GM12878 (cell line): Measurements from ENCODE around the gene METTL21C. TPM values are rescaled to one million over a fixed set of nuclear protein-coding genes. Genes with fewer than 3 reads are reported as not detected.

Experiments
- ATAC-seq: fragments of 200-7000 bp; cut with Tn5 transposase; 3 replicates; pipeline ENCODE4 v1.9.1; 2020; ENCODE audit warnings: mild to moderate bottlenecking, moderate library complexity
- BruUV-seq: library from RNA; stranded (reverse); fragments of 400-500 nt; replicated peaks from 2 replicates; lab custom pipeline; 2021; lab: Mats Ljungman, UMichigan
- CTCF ChIA-PET: fragments of 300-600 bp; sonication (Branson Sonifier 250); formaldehyde crosslinking; extraction: SDS; loops from one replicate; lab custom pipeline; 2021; ENCODE audit warnings: inconsistent platforms; lab: Yijun Ruan, JAX
- POLR2A ChIA-PET: fragments of 350-600 bp; formaldehyde crosslinking; extraction: SDS; loops from one replicate; lab custom pipeline; 2021; ENCODE audit warnings: inconsistent platforms; lab: Charles Lee
- RAD21 ChIA-PET: fragments of 300-600 bp; sonication (Branson Sonifier 250); formaldehyde crosslinking; loops from one replicate; lab custom pipeline; 2023; ENCODE audit warnings: antibody characterized with exemption; ENCODE audit not compliant: unreplicated experiment; lab: Charles Lee
- SMC1A ChIA-PET: fragments of 300-600 bp; sonication (Branson Sonifier 250); formaldehyde crosslinking; loops from one replicate; lab custom pipeline; 2023; ENCODE audit not compliant: unreplicated experiment, uncharacterized antibody; lab: Charles Lee
- DNase-seq: peaks from one replicate; pipeline ENCODE4 v3.0.0-alpha.2; 2011; ENCODE audit warnings: low read depth, low spot score
- FAIRE-seq: peaks from 3 replicates; lab custom pipeline; 2011; peaks lifted over from hg19 to GRCh38; lab: Jason Lieb, UNC
- H2AFZ ChIP-seq: 2 replicates; pipeline ENCODE4 v1.6.0; 2011; ENCODE audit warnings: low read depth, low read length, control low read depth; ENCODE audit not compliant: control insufficient read depth
- H3K27ac ChIP-seq: 2 replicates; pipeline ENCODE4 v1.5.1; 2011; ENCODE audit warnings: control low read depth; ENCODE audit not compliant: control insufficient read depth, insufficient read depth
- H3K27me3 ChIP-seq, 2 experiments: replicated peaks in 1 of 2; 2 replicates each; pipeline versions ENCODE4 v1.6.0 to v1.6.1; 2011; ENCODE audit warnings: low read length in 1 of 2; ENCODE audit not compliant: control insufficient read depth in 2 of 2, insufficient read depth in 2 of 2
- H3K36me3 ChIP-seq, 2 experiments: 2 replicates each; pipeline ENCODE4 v1.5.1; 2011; ENCODE audit warnings: low read length in 1 of 2; ENCODE audit not compliant: control insufficient read depth in 2 of 2, insufficient read depth in 2 of 2
- H3K4me1 ChIP-seq: 2 replicates; pipeline ENCODE4 v1.6.1; 2011; ENCODE audit warnings: mild to moderate bottlenecking, low read length, moderate library complexity, mixed read lengths; ENCODE audit not compliant: control insufficient read depth, insufficient read depth
- H3K4me2 ChIP-seq: 2 replicates; pipeline ENCODE4 v1.6.0; 2011; ENCODE audit warnings: control low read depth; ENCODE audit not compliant: control insufficient read depth, insufficient read depth
- H3K4me3 ChIP-seq: fragments of 200-600 bp; sonication (generic); 2 replicates; pipeline ENCODE4 v1.5.1; 2016
- H3K79me2 ChIP-seq: 2 replicates; pipeline ENCODE4 v1.6.0; 2011; ENCODE audit warnings: low read length; ENCODE audit not compliant: control insufficient read depth, insufficient read depth
- H3K9ac ChIP-seq: 2 replicates; pipeline ENCODE4 v1.8.0; 2011; ENCODE audit warnings: low read length, control low read depth, mixed read lengths; ENCODE audit not compliant: control insufficient read depth, insufficient read depth
- H3K9me3 ChIP-seq: replicated peaks from 3 replicates; pipeline ENCODE4 v1.5.1; 2011; ENCODE audit warnings: mild to moderate bottlenecking, low read length; ENCODE audit not compliant: control insufficient read depth, insufficient read depth
- H4K20me1 ChIP-seq: 2 replicates; pipeline ENCODE4 v1.6.0; 2011; ENCODE audit not compliant: control insufficient read depth, insufficient read depth
- CEBPZ ChIP-seq: fragments of 150-350 bp; IDR thresholded peaks from 2 replicates; pipeline ENCODE4 v1.6.1; 2016; ENCODE audit warnings: low read depth, low read length
- CHD4 ChIP-seq: fragments of 200-600 bp; sonication (generic); IDR thresholded peaks from 2 replicates; pipeline ENCODE4 v1.6.1; 2016; ENCODE audit warnings: mild to moderate bottlenecking
- EED ChIP-seq: sonication (generic); IDR thresholded peaks from 2 replicates; pipeline ENCODE4 v1.6.1; 2016; ENCODE audit warnings: antibody characterized with exemption, low read depth
- NR2F1 ChIP-seq: fragments of 450-650 bp; conservative IDR thresholded peaks from 2 replicates; pipeline ENCODE4 v1.6.1; 2017; ENCODE audit warnings: mild to moderate bottlenecking
- POLR2A ChIP-seq: IDR thresholded peaks from 2 replicates; pipeline ENCODE4 v1.6.1; 2011; ENCODE audit warnings: low read depth, mild to moderate bottlenecking, low read length
- POU2F2 ChIP-seq: IDR thresholded peaks from 3 replicates; pipeline ENCODE4 v1.6.1; 2011; ENCODE audit warnings: low read depth, mild to moderate bottlenecking, low read length, borderline replicate concordance
- RELA ChIP-seq: fragments of 450-650 bp; IDR thresholded peaks from 2 replicates; pipeline ENCODE4 v1.8.0; 2014; ENCODE audit warnings: borderline replicate concordance; ENCODE audit not compliant: partially characterized antibody
- SREBF1 ChIP-seq: IDR thresholded peaks from 2 replicates; pipeline ENCODE4 v1.6.1; 2012; ENCODE audit warnings: mild to moderate bottlenecking, low read length
- STAT3 ChIP-seq: IDR thresholded peaks from 2 replicates; pipeline ENCODE4 v1.6.1; 2011; ENCODE audit warnings: low read depth, low read length, improper control_type of control experiment
- ZNF217 ChIP-seq: fragments of 450-650 bp; IDR thresholded peaks from 2 replicates; pipeline ENCODE4 v1.6.1; 2017; ENCODE audit warnings: antibody characterized with exemption, mild to moderate bottlenecking
- WGBS: methylation state at CpG from one replicate; pipeline ENCODE4 v1.1.6; 2016; ENCODE audit warnings: low lambda C conversion rate; ENCODE audit not compliant: insufficient replicate concordance, insufficient coverage; ENCODE audit errors: missing lambda C conversion rate; 5-methylcytosine and 5-hydroxymethylcytosine counted together
- in situ Hi-C: fragments of 300-500 bp; cut with MboI; formaldehyde crosslinking; loops from 9 replicates; pipeline ENCODE4 v1.14.3; 2018; ENCODE audit warnings: mixed read lengths
- intact Hi-C: fragments of 100-400 bp; cut with micrococcal nuclease; formaldehyde crosslinking; loops from one replicate; pipeline ENCODE4 v1.14.2; 2022; ENCODE audit not compliant: unreplicated experiment
- polyA plus RNA-seq, 11 experiments: library from polyadenylated mRNA; depleted of rRNA in 4 of 11; unstranded in 6 of 11; stranded (reverse) in 5 of 11; fragments of >200 nt; fragmentation: Nextera tagmentation in 4 of 11; fragmentation: Illumina TruSeq in 1 of 11; extraction: Ambion mirVana in 4 of 11; extraction: Trizol in 1 of 11; gene quantifications; 1 replicate in 1 of 11; 2 replicates in 10 of 11; pipeline versions ENCODE4 v1.2.1 to v1.2.3, GENCODE V29; 2011 to 2016; ENCODE audit warnings: inconsistent platforms in 2 of 11, missing spikeins in 2 of 11, low read depth in 1 of 11
- total RNA-seq, 4 experiments: library from RNA; depleted of rRNA in 3 of 4; stranded (reverse); fragments of >200 nt in 3 of 4; fragmentation: Illumina TruSeq in 1 of 4; extraction: Trizol in 1 of 4; gene quantifications; 2 replicates each; pipeline versions ENCODE4 v1.2.1 to v1.2.3, GENCODE V29; 2013 to 2021
- TF ChIP-seq, protein P1 (sequence below): fragments of 450-650 bp; IDR thresholded peaks from 2 replicates; pipeline ENCODE4 v1.6.1; 2017; ENCODE audit warnings: mild to moderate bottlenecking
- TF ChIP-seq, protein P2 (sequence below): fragments of 450-650 bp; conservative IDR thresholded peaks from 2 replicates; pipeline ENCODE4 v1.6.1; 2017; ENCODE audit warnings: mild to moderate bottlenecking, moderate library complexity

Gene METTL21C
- total and polyA plus RNA-seq, 10 of the 15 experiments (the other 5 are each of a cell fraction or from before 2014, with no cell fraction given): 0.13 TPM; not detected in 9

DNA sequence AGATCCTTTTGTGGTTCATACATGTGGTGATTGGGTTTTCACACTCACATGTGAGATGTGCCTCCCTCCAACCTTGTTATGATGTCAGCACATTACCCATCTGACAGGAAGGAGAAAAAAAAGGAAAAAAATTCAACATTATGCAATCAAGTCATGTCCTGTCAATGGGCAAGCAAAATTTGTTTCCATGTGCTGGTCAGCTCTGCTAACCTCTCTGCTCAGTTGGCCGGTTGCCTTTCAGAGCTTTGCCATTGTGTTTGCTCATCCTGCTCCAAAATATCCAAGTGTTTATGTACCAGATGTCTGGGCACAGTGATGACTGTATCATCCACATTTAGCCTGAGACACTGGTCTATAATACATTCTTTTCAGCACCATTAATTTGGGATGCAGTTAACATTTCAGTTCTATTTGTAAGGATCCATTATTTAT lies 27.0 kb upstream of the METTL21C start:
- ChIA-PET SMC1A (no interaction called here), CTCF (interaction anchor here (0.9 kb wide), 1 partner anchor 15 kb away, joined by 3 read pairs; no protein-coding TSS in a partner anchor), POLR2A (no interaction called here), RAD21 (no interaction called here)
- no TSS peak for BruUV-seq
- no peak for ATAC-seq
- no peak overlapping the region for H3K4me2 ChIP-seq
- DNase-seq: no peak
- H3K4me3 ChIP-seq: no peak overlapping the region
- no peaks in the 10 kb centered on the region for H3K9me3 ChIP-seq
- in situ Hi-C loops: no loop called here
- H3K27me3 ChIP-seq: no peaks in the 10 kb centered on the region; a peak in 1 of 4 replicates
- intact Hi-C loops: no loop called here
- H3K4me1 ChIP-seq: no peaks in the 10 kb centered on the region
- TF ChIP-seq SREBF1 (no peak), STAT3 (no peak), ZNF217 (no peak), NR2F1 (no peak), RELA (no peak)
- TF ChIP-seq, protein P1, sequence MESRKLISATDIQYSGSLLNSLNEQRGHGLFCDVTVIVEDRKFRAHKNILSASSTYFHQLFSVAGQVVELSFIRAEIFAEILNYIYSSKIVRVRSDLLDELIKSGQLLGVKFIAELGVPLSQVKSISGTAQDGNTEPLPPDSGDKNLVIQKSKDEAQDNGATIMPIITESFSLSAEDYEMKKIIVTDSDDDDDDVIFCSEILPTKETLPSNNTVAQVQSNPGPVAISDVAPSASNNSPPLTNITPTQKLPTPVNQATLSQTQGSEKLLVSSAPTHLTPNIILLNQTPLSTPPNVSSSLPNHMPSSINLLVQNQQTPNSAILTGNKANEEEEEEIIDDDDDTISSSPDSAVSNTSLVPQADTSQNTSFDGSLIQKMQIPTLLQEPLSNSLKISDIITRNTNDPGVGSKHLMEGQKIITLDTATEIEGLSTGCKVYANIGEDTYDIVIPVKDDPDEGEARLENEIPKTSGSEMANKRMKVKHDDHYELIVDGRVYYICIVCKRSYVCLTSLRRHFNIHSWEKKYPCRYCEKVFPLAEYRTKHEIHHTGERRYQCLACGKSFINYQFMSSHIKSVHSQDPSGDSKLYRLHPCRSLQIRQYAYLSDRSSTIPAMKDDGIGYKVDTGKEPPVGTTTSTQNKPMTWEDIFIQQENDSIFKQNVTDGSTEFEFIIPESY: no peak
- H4K20me1 ChIP-seq: no peaks in the 10 kb centered on the region
- no peaks in the 10 kb centered on the region for H3K79me2 ChIP-seq
- no peaks in the 10 kb centered on the region for H3K36me3 ChIP-seq
- no peak for FAIRE-seq
- H2AFZ ChIP-seq: no peak overlapping the region
- 0% methylated on average over 1 of the region's 1 CpG for WGBS
- no peak overlapping the region for H3K9ac ChIP-seq
- no peak overlapping the region for H3K27ac ChIP-seq

GRCh38 chr13:102718746-102719145 lies 23.9 kb upstream of the METTL21C start:
- ATAC-seq (no peak), DNase-seq (no peak), FAIRE-seq (no peak)
- no TSS peak for BruUV-seq
- CTCF ChIA-PET: interaction anchor here (1.0 to 2.2 kb wide), 3 partner anchors 10 to 139 kb away, joined by 3 to 6 read pairs (median 5); no protein-coding TSS in a partner anchor
- Histone ChIP-seq H3K27me3 (no peaks in the 10 kb centered on the region; a peak in 1 of 4 replicates), H3K9me3 (no peaks in the 10 kb centered on the region), H3K36me3 (no peaks in the 10 kb centered on the region), H2AFZ (no peak overlapping the region), H3K4me2 (no peak overlapping the region), H3K4me3 (no peak overlapping the region), H3K4me1 (no peaks in the 10 kb centered on the region), H3K27ac (no peak overlapping the region), H3K9ac (no peak overlapping the region), H4K20me1 (no peaks in the 10 kb centered on the region), H3K79me2 (no peaks in the 10 kb centered on the region)
- POLR2A ChIA-PET: no interaction called here
- RAD21 ChIA-PET: no interaction called here
- intact Hi-C loops: no loop called here
- in situ Hi-C loops: no loop called here
- 7% methylated on average over 2 of the region's 2 CpGs for WGBS
- SMC1A ChIA-PET: interaction anchor here (0.7 to 1.6 kb wide), 3 partner anchors 13 to 48 kb away, joined by 3 to 4 read pairs (median 3); no protein-coding TSS in a partner anchor
- TF ChIP-seq, protein P2, sequence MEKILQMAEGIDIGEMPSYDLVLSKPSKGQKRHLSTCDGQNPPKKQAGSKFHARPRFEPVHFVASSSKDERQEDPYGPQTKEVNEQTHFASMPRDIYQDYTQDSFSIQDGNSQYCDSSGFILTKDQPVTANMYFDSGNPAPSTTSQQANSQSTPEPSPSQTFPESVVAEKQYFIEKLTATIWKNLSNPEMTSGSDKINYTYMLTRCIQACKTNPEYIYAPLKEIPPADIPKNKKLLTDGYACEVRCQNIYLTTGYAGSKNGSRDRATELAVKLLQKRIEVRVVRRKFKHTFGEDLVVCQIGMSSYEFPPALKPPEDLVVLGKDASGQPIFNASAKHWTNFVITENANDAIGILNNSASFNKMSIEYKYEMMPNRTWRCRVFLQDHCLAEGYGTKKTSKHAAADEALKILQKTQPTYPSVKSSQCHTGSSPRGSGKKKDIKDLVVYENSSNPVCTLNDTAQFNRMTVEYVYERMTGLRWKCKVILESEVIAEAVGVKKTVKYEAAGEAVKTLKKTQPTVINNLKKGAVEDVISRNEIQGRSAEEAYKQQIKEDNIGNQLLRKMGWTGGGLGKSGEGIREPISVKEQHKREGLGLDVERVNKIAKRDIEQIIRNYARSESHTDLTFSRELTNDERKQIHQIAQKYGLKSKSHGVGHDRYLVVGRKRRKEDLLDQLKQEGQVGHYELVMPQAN: no peak
- TF ChIP-seq EED: no peak
- no peak for TF ChIP-seq POU2F2
- TF ChIP-seq CEBPZ: no peak
- no peak for TF ChIP-seq CHD4
- no peak for TF ChIP-seq POLR2A
